Measurements from ENCODE around the gene SIMC1.
"Not testable (repeated sequence)": the region's sequence is repeated elsewhere in the genome, so short reads cannot be mapped to it uniquely, and the experiment has no call there.

SIMC1 gene

GRCh38 chr5:176216393-176216916 is 21.8 kb upstream of the SIMC1 start:
- DNase-seq = not testable (repeated sequence)

GRCh38 chr5:176217188-176217729 is 21.0 kb upstream of the SIMC1 start:
- not testable (repeated sequence) for DNase-seq

GRCh38 chr5:176217764-176218163 is 20.5 kb upstream of the SIMC1 start:
- not testable (repeated sequence) for DNase-seq

DNA sequence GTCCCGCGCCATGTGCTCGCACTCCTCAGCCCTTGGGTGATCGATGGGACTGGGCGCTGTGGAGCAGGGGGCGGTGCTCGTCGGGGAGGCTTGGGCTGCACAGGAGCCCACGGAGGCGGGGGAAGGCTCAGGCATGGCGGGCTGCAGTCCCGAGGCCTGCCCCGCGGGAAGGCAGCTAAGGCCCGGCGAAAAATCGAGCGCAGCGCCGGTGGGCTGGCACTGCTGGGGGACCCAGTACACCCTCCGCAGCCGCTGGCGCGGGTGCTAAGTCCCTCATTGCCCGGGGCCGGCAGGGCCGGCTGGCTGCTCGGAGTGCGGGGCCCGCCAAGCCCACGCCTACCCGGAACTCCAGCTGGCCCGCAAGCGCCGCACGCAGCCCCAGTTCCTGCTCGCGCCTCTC is 16.2 kb upstream of the SIMC1 start:
- DNase-seq = not testable (repeated sequence)

DNA sequence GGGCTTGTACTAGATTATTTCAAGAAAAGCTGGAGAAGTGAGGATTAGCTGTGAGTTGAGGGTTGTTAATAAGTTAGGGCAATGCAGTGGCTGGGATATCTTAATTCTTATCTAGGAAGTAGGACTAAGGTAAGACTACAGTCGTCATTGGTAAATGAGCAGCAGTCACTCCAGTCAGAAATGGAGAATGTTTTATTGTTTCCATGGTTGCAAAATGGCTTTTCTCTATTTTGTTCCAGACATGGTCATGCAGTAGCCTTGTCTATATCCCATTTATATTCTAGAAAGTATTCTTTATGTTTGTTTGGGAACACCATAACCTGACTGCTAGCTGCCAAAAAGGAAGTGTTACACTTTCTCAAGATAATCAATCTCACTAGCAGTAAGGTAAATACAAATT is 9.9 kb upstream of the SIMC1 start:
- DNase-seq = not testable (repeated sequence)

DNA sequence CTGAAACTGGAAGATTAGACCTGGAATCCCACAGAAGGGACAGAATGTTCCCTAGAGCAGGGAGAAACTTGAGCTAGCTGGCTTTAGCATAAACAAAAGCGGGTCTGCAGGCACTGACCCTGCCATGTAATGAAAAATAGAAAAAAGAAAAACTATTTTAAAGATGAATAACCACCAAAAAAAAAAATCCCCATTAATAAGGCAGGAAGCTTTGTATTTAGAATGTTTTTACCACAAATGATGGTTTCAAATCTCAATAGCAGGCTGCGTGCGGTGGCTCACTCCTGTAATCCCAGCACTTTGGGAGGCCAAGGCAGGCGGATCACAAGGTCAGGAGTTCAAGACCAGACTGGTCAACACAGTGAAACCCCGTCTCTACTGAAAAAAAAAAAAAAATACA is 5.0 kb upstream of the SIMC1 start:
- DNase-seq = not testable (repeated sequence)

DNA sequence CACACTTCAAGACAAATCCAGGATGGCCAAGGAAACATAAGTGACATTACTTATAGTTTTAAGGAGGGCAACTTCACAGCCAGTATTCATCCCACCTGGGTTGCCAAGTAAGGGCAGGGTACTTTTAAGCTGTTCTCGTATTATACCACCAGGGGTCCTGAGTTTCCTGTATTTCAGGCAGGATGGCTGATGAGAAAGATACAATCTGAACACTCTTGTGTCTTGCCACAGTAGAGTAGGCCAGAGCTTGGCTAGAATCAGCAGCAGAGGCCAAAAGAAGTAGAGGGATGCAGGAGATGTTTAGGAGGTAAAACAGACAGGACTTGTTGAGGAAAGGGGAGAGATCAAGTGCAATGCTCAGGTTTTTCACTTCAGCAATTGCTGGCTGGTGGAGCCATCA is 3.1 kb upstream of the SIMC1 start:
- not testable (repeated sequence) for DNase-seq

GRCh38 chr5:176238645-176239283 is 540 bp downstream of the SIMC1 start:
- DNase-seq = not testable (repeated sequence)

- not testable (repeated sequence) for DNase-seq
Observed at GRCh38 chr5:176239304-176239703, 1.1 kb downstream of the SIMC1 start.

DNA sequence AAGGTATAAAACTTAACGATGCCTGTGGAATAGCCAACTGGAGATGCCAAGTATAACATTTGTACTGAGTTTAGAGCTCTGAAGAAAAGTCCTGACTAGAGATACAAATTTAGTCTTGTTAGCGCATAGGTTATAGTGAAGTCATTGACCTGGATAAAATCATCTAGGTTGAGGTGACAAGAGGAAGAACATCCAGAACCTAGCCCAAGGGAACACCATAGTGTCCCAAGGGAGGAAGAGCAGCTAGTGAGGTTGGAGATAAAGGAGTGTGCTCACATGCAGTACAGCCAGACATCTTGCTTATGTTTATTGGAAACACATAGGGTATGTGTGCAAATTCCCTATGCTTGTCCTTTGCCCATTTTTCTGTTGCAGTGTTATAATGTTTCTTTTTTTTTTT is 6.1 kb downstream of the SIMC1 start:
- not testable (repeated sequence) for DNase-seq

- DNase-seq = not testable (repeated sequence)
Observed at GRCh38 chr5:176245074-176245473, 6.8 kb downstream of the SIMC1 start.

DNA sequence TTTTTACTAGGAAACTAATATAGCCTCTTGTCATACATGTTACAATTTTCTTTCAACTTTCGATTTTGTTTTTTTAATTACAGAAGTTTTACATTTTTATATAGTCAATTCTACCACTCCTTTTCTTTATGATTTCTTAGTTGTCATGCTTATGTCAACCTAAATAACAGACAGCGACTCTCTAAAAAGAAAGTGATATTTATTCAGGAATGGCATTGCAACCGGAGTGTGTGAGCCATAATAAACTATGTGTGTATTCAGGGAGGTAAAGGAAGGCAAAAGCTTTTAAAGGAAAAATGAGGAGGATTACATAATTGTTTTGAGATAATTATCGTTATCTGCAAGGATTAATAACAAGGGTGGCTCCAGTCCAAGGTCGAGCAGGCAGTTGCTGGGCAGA is 7.3 kb downstream of the SIMC1 start:
- DNase-seq = not testable (repeated sequence)

DNA sequence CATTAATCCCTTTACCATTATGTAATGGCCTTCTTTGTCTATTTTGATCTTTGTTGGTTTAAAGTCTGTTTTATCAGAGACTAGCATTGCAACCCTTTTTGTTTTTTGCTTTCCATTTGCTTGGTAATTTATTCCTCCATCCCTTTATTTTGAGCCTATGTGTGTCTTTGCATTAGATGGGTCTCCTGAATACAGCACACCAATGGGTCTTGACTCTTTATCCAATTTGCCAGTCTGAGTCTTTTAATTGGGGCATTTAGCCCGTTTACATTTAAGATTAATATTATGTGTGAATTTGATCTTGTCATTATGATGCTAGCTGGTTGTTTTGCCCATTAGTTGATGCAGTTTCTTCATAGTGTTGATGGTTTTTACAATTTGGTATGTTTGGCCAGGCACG is 12.5 kb downstream of the SIMC1 start:
- DNase-seq = not testable (repeated sequence)

DNA sequence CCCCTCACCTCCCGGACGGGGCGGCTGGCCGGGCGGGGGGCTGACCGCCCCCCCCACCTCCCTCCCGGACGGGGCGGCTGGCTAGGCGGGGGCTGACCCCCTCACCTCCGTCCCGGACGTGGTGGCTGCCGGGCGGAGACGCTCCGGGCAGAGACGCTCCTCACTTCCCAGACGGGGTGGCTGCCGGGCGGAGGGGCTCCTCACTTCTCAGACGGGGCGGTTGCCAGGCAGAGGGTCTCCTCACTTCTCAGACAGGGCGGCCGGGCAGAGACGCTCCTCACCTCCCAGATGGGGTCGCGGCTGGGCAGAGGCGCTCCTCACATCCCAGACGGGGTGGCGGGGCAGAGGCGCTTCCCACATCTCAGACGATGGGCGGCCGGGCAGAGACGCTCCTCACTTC is 13.9 kb downstream of the SIMC1 start:
- not testable (repeated sequence) for DNase-seq

- not testable (repeated sequence) for DNase-seq
Observed at GRCh38 chr5:176253370-176254065, 15.3 kb downstream of the SIMC1 start.

GRCh38 chr5:176254066-176254393 is 15.8 kb downstream of the SIMC1 start:
- DNase-seq = not testable (repeated sequence)

DNA sequence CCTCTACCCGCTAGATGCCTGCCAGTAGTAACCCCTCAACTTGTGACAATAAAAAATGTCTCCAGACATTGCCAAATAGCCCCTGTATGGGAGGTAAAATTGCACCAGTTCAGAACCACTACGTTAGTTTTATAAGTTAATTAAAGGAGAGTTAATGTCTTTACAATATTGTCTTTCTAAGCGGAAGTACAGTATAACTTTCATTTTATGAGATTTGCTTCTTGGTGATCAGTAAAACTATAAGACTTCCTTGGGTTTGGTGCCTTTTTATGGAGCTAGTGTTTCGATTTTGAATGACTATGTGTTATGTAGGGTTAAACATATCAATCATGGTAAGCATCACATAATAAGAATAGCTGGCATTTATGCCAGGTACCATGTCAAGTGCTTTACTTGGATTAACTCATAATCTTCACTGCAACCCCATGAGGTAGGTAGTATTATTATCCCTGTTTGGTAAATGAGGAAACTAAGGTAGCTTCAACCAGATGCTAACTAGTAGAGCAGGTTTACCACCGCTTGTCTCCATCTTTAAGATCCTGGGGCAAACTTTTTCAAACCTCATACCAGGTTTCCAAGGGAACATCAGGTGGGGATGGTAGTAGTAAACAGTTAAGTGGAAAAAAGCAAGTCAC is 19.8 kb downstream of the SIMC1 start:
- not testable (repeated sequence) for DNase-seq

DNA sequence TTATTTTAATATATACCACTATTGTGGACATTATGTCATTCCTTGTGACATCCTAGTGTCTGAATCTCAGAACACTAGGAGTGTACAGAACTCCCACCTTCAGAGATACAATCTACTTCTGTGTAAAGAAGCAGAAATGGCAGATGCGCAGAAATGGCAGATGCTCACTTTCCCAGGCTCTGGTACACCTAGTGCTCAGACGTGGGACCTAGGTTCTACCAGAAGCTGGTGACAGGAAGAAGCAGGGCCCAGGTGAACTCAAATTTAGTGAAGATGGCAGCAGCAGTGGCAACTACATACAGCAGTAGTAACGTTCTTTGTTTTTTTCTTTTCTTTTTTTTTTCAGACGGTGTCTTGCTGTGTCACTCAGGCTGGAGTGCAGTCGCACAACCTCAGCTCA is 22.5 kb downstream of the SIMC1 start:
- DNase-seq = not testable (repeated sequence)

DNA sequence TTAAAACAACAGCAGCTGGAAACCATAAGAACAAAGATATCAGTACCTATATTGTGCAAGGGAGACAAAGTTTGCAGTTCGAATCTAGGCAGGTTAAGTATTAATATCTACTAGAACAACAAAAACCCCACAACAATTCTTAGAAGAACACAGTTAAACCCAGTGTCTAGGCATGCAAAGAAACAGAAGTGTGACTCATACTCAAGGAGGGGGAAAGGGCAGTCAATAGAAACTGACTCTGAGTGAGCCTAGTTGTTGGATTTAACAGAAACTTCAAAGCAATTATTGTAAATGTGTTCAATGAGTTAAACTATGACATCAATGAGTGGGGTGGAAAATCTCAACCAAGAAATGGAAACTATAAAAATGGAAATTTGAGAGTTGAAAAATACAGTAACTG is 28.2 kb downstream of the SIMC1 start:
- DNase-seq = not testable (repeated sequence)

- DNase-seq = not testable (repeated sequence)
Observed at GRCh38 chr5:176289018-176289417, 50.8 kb downstream of the SIMC1 start.

DNA sequence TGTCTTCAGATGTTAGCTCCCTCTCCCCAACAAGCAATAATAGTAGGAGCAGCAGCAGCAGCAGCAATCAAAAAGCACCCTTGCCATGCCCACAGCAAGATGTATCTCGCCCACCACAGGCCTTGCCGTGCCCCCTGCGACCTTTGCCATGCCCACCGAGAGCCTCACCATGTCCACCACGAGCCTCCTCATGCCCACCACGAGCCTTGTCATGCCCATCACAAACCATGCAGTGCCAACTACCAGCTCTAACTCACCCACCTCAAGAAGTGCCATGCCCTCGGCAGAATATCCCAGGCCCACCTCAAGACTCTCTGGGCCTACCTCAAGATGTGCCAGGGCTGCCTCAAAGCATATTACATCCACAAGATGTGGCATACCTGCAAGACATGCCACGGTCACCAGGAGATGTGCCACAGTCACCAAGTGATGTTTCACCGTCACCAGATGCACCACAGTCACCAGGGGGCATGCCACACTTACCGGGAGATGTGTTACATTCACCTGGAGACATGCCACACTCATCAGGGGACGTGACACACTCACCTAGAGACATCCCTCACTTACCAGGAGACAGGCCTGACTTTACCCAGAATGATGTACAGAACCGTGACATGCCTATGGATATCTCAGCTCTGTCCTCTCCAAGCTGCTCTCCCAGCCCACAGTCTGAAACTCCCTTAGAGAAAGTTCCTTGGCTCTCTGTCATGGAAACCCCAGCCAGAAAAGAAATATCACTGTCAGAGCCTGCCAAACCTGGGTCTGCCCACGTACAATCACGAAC is 52.0 kb downstream of the SIMC1 start:
- DNase-seq = not testable (repeated sequence)

- not testable (repeated sequence) for DNase-seq
Observed at GRCh38 chr5:176305356-176305755, 67.1 kb downstream of the SIMC1 start.
